Muscle layer of duodenum (tissue), 2 donors: ENCODE measurements around the gene TSPAN9.

ENCODE experiments used
- H3K27ac ChIP-seq: one replicate; pipeline ENCODE4 v1.7.0; 2013; ENCODE audit warnings: mild to moderate bottlenecking, low read length
- H3K27me3 ChIP-seq: one replicate; pipeline ENCODE4 v1.7.0; 2013; ENCODE audit warnings: low read depth, mild to moderate bottlenecking, control low read depth, low read length
- H3K36me3 ChIP-seq, 2 donors: one replicate each; pipeline ENCODE4 v1.7.0; 2013; ENCODE audit warnings: low read length in 2 of 2, control low read depth in 1 of 2, mild to moderate bottlenecking in 1 of 2; ENCODE audit not compliant: insufficient read depth in 2 of 2, control insufficient read depth in 1 of 2
- H3K4me1 ChIP-seq, 2 donors: one replicate each; pipeline ENCODE4 v1.7.0; 2013; ENCODE audit warnings: low read length in 2 of 2, mild to moderate bottlenecking in 2 of 2, control low read depth in 1 of 2, moderate library complexity in 1 of 2; ENCODE audit not compliant: insufficient read depth in 2 of 2, control insufficient read depth in 1 of 2
- H3K4me3 ChIP-seq, 2 donors: one replicate each; pipeline ENCODE4 v1.7.0; 2013; ENCODE audit warnings: low read length in 2 of 2, low read depth in 1 of 2, mild to moderate bottlenecking in 1 of 2
- H3K9me3 ChIP-seq, 2 donors: one replicate each; pipeline ENCODE4 v1.7.0; 2013; ENCODE audit warnings: low read length in 2 of 2, control low read depth in 1 of 2, mild to moderate bottlenecking in 1 of 2; ENCODE audit not compliant: control insufficient read depth in 1 of 2
- donor health status: healthy.

TSPAN9 gene

GRCh38 chr12:3228552-3228951 lies 151.4 kb downstream of the TSPAN9 start:
- H3K4me3 ChIP-seq: no peak overlapping the region
- peaks cover 0 to 5% of the 10 kb centered on the region in 2 donors for H3K36me3 ChIP-seq
- peaks cover 0 to 7% of the 10 kb centered on the region in 2 donors for H3K4me1 ChIP-seq

GRCh38 chr12:3229577-3229976 lies 152.4 kb downstream of the TSPAN9 start:
- Histone ChIP-seq H3K4me3 (no peak overlapping the region), H3K4me1 (peaks cover 0 to 14% of the 10 kb centered on the region in 2 donors), H3K27ac (no peak overlapping the region), H3K27me3 (no peaks in the 10 kb centered on the region), H3K9me3 (peaks cover 0 to 5% of the 10 kb centered on the region in 2 donors), H3K36me3 (peaks cover 0 to 5% of the 10 kb centered on the region in 2 donors)

More at GRCh38 chr12:3228552-3228951, 151.4 kb downstream of the TSPAN9 start:
- H3K9me3 ChIP-seq: peaks cover 0 to 5% of the 10 kb centered on the region in 2 donors
- H3K27me3 ChIP-seq: no peaks in the 10 kb centered on the region
- H3K27ac ChIP-seq: no peak overlapping the region

GRCh38 chr12:3230758-3231375 lies 153.7 kb downstream of the TSPAN9 start:
- H3K36me3 ChIP-seq: peaks cover 0 to 5% of the 10 kb centered on the region in 2 donors
- no peak overlapping the region for H3K4me3 ChIP-seq
- H3K27me3 ChIP-seq: no peaks in the 10 kb centered on the region
- peaks cover 0 to 5% of the 10 kb centered on the region in 2 donors for H3K9me3 ChIP-seq
- H3K27ac ChIP-seq: no peak overlapping the region
- H3K4me1 ChIP-seq: peaks cover 0 to 18% of the 10 kb centered on the region in 2 donors

GRCh38 chr12:3231399-3231876 lies 154.3 kb downstream of the TSPAN9 start:
- Histone ChIP-seq H3K4me3 (no peak overlapping the region), H3K27ac (no peak overlapping the region), H3K36me3 (peaks cover 0 to 5% of the 10 kb centered on the region in 2 donors), H3K27me3 (no peaks in the 10 kb centered on the region), H3K4me1 (peaks cover 0 to 22% of the 10 kb centered on the region in 2 donors), H3K9me3 (peaks cover 0 to 5% of the 10 kb centered on the region in 2 donors)

- no peak overlapping the region for H3K27ac ChIP-seq
- H3K4me3 ChIP-seq: no peak overlapping the region
- peaks cover 0 to 2% of the 10 kb centered on the region in 2 donors for H3K9me3 ChIP-seq
- no peaks in the 10 kb centered on the region for H3K27me3 ChIP-seq
- H3K4me1 ChIP-seq: peaks cover 0 to 31% of the 10 kb centered on the region in 2 donors
- H3K36me3 ChIP-seq: peaks cover 0 to 2% of the 10 kb centered on the region in 2 donors
Measured at GRCh38 chr12:3233797-3234196, 156.6 kb downstream of the TSPAN9 start.

GRCh38 chr12:3236345-3237187 lies 159.4 kb downstream of the TSPAN9 start:
- H3K27me3 ChIP-seq: no peaks in the 10 kb centered on the region
- peaks cover 0 to 30% of the 10 kb centered on the region in 2 donors for H3K4me1 ChIP-seq

GRCh38 chr12:3238196-3238595 lies 161.0 kb downstream of the TSPAN9 start:
- H3K4me3 ChIP-seq: no peak overlapping the region
- H3K36me3 ChIP-seq: no peaks in the 10 kb centered on the region
- H3K27ac ChIP-seq: no peak overlapping the region
- H3K27me3 ChIP-seq: no peaks in the 10 kb centered on the region
- no peaks in the 10 kb centered on the region for H3K9me3 ChIP-seq
- peaks cover 0 to 27% of the 10 kb centered on the region in 2 donors for H3K4me1 ChIP-seq

More at GRCh38 chr12:3236345-3237187, 159.4 kb downstream of the TSPAN9 start:
- H3K9me3 ChIP-seq: no peaks in the 10 kb centered on the region
- no peaks in the 10 kb centered on the region for H3K36me3 ChIP-seq
- H3K4me3 ChIP-seq: no peak overlapping the region
- H3K27ac ChIP-seq: no peak overlapping the region

GRCh38 chr12:3241621-3242020 lies 164.4 kb downstream of the TSPAN9 start:
- H3K27me3 ChIP-seq: no peaks in the 10 kb centered on the region
- no peaks in the 10 kb centered on the region for H3K36me3 ChIP-seq
- H3K4me3 ChIP-seq: no peak overlapping the region
- H3K4me1 ChIP-seq: peaks cover 0 to 7% of the 10 kb centered on the region in 2 donors
- no peak overlapping the region for H3K27ac ChIP-seq
- H3K9me3 ChIP-seq: no peaks in the 10 kb centered on the region

- H3K4me1 ChIP-seq: peaks cover 0 to under 1% of the 10 kb centered on the region in 2 donors
- no peaks in the 10 kb centered on the region for H3K9me3 ChIP-seq
- no peaks in the 10 kb centered on the region for H3K36me3 ChIP-seq
- no peak overlapping the region for H3K27ac ChIP-seq
- H3K4me3 ChIP-seq: no peak overlapping the region
- no peaks in the 10 kb centered on the region for H3K27me3 ChIP-seq
Measured at GRCh38 chr12:3242199-3242863, 165.2 kb downstream of the TSPAN9 start.

- no peaks in the 10 kb centered on the region for H3K4me1 ChIP-seq
- H3K4me3 ChIP-seq: no peak overlapping the region
- H3K36me3 ChIP-seq: no peaks in the 10 kb centered on the region
- no peak overlapping the region for H3K27ac ChIP-seq
- no peaks in the 10 kb centered on the region for H3K27me3 ChIP-seq
- no peaks in the 10 kb centered on the region for H3K9me3 ChIP-seq
Measured at GRCh38 chr12:3243376-3244084, 166.4 kb downstream of the TSPAN9 start.
